ENCODE results near the gene FYN. TPM values are rescaled to one million over a fixed set of nuclear protein-coding genes. Genes with fewer than 3 reads are reported as not detected.

Gene FYN
- total and polyA plus RNA-seq, 2 of the 8 experiments (the other 6 are each of a cell fraction or from before 2014, with no cell fraction given): 46.8 to 97.2 TPM

DNA sequence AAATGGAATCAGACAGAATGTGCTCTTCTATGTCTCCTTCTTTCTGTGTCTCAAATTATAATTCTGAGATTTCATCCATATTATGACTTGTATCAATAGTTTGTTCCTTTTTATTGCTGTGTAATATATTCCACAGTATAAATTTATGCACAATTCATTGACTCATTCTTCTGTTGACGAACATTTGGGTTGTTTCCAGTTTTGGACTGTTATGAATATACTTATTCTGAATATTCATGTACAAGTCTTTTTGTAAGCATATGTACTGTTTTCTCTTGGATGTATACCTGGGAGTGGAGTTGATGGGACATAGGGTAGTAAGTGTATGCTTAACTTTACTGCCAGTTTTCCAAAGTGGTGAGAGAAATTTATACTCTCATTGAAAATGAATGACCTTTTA lies 239.4 kb downstream of the FYN start (continued):
- TF ChIP-seq, protein P1, sequence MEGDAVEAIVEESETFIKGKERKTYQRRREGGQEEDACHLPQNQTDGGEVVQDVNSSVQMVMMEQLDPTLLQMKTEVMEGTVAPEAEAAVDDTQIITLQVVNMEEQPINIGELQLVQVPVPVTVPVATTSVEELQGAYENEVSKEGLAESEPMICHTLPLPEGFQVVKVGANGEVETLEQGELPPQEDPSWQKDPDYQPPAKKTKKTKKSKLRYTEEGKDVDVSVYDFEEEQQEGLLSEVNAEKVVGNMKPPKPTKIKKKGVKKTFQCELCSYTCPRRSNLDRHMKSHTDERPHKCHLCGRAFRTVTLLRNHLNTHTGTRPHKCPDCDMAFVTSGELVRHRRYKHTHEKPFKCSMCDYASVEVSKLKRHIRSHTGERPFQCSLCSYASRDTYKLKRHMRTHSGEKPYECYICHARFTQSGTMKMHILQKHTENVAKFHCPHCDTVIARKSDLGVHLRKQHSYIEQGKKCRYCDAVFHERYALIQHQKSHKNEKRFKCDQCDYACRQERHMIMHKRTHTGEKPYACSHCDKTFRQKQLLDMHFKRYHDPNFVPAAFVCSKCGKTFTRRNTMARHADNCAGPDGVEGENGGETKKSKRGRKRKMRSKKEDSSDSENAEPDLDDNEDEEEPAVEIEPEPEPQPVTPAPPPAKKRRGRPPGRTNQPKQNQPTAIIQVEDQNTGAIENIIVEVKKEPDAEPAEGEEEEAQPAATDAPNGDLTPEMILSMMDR (IDR thresholded peaks at IDR 0.05; ENCODE audit: control extremely low read depth in 1 of 3, insufficient read depth in 1 of 3, low read depth in 1 of 3, low read length in 3 of 3): no peak
- TF ChIP-seq GABPA (IDR thresholded peaks at IDR 0.05; ENCODE audit: borderline replicate concordance, insufficient read depth, low read length) (no peak), SIRT6 (IDR thresholded peaks at IDR 0.05; ENCODE audit: low read length) (no peak), BCL11A (IDR thresholded peaks at IDR 0.05; ENCODE audit: low read depth in 2 of 2, low read length in 2 of 2) (no peak)
